Stimulated activated CD8-positive, alpha-beta memory T cell treated with anti-CD3 and anti-CD28 coated beads, Interleukin-15, amount 100 ng/mL, for 24 hours (primary cell): ENCODE data around the gene SSNA1.
A peak's percentile ranks its signal among the peaks of the same experiment; 100 is the strongest.

Experiments used
- DNase-seq: peaks from one replicate; pipeline ENCODE4 v3.0.0-alpha.2; 2020; ENCODE audit warnings: low read depth

SSNA1 gene

GRCh38 chr9:137152844-137153405 lies 35.6 kb upstream of the SSNA1 start:
- DNase-seq, result no peak

DNA sequence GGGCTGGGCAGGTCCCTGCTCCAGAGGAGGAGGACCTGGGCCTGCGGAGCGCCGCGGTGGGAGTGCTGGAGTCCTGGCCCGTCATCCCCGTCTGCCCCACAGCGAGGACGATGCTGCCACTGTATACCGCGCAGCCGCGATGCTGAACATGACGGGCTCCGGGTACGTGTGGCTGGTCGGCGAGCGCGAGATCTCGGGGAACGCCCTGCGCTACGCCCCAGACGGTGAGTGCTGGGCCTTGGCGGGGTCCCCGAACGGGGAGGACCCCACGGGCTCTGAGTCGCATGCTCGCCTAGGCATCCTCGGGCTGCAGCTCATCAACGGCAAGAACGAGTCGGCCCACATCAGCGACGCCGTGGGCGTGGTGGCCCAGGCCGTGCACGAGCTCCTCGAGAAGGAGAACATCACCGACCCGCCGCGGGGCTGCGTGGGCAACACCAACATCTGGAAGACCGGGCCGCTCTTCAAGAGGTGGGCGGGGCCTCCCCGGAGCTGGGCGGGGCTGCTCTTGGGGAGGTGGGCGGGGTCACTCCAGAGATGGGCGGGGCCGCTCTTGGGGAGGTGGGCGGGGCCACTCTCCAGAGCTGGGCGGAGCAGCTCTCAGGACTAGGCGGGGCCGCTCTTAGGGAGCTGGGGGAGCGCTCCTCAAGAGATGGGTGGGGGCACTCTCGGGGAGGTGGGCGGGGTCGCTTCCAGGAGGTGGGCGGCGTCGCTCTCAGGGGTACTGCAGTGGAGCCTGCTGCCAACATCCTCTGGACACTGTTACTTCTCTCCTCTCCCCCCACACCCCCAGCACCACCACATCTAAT lies 31.7 kb upstream of the SSNA1 start:
- DNase-seq, result peak; percentile 43

DNA sequence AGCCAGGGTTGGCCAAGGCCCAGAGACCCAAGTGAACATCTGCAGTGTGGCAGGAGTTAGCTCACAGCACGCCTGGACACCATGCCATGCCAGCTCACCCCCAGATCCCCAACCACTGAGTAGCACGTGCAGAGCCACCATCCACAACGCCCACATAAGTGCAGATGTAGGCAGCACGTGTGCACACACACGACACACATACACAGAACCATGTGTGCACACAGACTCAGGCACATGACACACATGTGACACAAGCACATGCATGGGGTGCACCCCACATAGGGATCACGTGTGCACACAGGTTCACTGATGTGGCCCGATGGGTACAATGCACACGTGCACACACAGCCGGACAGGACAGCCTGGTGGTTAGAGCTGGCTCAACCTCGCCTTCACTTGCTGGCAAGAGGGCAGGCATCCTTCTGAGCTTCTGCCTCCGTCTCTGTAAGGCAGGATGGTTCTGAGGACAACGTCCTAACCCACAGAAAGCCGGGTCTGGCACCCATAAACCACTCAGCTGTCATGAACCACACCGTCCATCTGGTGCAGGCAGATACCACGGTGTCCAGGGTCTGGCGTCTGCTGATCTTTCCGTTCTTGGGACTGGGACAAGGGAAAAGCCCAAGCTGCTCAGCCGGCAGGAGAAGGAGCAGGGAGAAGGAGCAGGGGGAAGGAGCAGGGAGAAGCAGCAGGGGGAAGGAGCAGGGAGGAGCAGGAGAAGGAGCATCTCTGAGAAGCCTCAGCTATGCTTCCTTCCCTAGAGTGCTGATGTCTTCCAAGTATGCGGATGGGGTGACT lies 30.7 kb upstream of the SSNA1 start:
- DNase-seq, result no peak

DNA sequence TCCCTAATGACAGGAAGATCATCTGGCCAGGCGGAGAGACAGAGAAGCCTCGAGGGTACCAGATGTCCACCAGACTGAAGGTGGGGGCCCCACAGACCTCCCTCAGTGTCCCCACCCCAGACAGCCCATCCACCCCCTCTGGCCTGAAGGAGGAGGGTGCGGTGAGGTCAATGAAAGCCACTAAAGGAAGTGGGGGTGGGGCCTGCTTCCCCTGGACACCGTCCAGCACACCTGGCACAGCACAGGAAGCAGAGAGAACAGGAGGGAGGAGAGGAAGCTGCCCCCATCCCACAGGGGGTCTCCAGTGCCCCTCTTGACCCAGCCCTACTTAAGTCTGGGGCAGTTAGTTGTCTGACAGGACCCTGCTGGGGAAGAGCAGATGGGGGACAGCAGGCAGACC lies 29.9 kb upstream of the SSNA1 start:
- DNase-seq, result no peak

DNA sequence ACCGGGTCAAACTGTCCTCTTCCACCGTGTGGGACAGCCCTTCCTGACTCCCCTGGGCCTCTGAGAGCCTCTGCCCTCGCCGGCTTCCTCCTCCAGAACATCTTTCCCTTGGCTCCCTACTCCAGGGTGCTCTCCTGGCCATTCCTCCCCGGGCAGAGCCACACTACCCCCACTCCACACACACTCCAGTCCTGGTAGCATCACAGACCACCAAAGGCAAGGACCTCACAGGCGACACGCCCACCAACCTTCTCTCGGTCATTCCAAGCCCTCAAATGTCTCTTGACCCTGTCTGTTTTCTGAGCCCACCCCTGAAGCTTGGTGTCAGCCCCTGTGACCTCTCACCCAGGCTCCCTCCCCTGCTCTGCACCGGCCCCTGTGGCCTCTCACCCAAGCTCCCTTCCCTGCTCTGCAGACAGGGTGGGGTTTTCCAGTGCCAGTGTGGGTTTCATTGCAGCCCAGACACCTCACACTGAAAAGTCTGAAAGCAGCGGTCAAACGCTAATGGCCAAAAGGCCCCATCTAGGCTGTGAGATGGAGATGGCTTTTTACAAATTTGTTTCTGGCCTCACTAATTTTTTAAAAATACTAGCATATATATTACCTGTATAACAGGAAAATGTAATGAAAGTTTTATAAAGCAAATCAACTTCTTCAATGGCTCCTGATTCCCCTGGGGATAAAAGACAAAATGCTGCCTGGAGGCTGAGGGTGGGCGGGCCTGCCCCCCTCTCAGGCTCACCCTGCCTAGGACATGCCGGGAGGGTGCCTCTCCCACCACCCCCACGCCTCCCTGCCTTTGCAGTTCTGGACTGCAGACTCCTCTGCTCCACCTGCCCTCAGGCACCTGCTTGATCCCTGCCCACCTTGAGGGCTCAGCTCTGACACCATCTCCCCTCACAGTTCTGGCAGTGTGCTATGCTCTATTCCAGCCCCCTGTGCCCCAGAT lies 29.1 kb upstream of the SSNA1 start:
- DNase-seq, result no peak

GRCh38 chr9:137160054-137160425 lies 28.4 kb upstream of the SSNA1 start:
- no peak for DNase-seq

- no peak for DNase-seq
Measured at GRCh38 chr9:137160716-137161557, 27.5 kb upstream of the SSNA1 start.

- DNase-seq, result no peak
Measured at GRCh38 chr9:137161558-137162486, 26.7 kb upstream of the SSNA1 start.

GRCh38 chr9:137162505-137163364 lies 25.7 kb upstream of the SSNA1 start:
- no peak for DNase-seq

GRCh38 chr9:137163365-137163715 lies 25.1 kb upstream of the SSNA1 start:
- DNase-seq, result no peak

DNA sequence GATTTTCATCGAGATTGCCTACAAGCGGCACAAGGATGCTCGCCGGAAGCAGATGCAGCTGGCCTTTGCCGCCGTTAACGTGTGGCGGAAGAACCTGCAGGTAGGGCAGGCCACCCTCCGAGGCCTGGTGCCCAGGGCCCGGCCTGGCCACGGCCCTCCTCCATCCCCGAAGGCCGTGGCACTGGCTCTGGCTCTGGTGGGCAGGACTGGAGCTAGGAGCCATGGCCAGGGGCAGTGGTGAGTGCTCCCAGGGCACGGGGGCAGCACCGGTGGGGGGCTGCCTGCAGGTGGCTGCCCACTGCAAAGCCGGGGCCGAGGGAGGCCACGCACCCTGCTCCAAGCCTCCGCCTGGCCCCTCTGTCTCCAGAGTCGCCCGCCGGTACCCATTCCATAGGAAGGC lies 24.7 kb upstream of the SSNA1 start:
- DNase-seq, result no peak

- DNase-seq, result no peak
Measured at GRCh38 chr9:137164370-137165249, 23.9 kb upstream of the SSNA1 start.

DNA sequence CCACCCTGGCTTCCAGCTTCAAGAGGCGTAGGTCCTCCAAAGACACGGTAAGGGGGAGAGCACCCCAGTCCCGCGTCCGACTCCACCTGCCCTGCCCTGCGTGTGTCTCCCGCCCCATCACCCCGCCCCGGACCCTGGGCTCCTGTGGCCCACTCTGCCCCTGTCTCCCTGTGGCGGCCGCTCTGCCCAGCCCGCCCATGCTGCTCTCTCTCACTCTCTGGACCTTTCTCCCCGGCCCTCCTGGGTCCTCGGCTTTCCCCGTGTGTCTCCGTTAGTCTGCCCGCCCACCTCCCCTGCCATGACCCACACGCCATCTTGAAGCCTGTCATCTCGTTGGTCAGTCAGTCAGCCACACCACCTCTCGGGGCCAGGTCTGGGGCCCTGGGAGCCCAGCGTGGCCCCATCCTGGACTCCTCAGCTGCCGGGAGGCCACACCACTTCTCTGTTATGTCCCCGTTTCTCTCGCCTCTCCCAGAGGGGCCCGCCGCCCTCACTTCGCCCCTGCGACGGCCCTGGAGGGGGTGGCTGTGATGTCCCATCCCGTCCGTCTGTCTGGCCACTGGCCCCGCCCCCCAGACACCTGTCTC lies 23.1 kb upstream of the SSNA1 start:
- DNase-seq, result no peak

DNA sequence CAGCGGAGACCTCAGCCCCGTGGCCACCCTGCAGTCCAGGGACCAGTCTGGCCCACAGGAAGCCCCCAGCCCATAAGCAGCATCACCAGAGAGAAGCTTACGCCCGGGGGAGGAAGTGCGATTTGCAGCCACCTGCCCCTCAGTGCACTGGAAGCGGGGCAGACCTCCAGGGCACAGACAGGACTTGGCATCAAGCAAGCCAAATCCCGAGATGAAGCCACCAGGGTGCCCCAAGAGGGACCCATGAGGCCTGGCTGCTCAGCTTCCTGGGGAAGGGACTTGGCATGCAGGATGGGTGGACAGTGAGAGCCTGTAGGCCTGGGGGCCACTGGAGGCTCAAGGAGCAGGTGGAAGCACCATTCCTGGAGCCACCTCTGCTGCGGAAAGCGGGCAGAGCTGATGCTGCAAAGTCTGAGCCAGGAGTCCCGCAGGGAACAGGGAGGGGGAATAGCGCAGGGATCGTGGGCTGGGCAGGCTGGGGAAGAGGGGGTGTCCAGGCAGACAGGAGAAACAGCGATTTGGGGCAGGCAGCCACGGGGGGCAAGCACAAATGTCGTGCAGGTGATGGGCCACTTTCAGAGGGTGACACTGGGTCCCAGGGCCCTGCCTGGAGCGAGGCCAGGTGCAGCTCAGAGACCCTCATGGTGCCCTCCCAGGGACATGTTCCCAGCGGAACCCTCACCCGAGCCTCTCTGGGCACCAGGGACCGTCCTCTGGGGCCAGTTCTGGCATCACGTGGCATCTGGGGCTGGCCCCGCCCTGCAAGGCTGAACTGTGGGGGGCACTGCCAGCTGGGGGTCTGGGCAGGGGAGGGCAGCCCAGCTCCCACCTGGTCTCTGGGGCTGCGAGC lies 21.9 kb upstream of the SSNA1 start:
- no peak for DNase-seq

DNA sequence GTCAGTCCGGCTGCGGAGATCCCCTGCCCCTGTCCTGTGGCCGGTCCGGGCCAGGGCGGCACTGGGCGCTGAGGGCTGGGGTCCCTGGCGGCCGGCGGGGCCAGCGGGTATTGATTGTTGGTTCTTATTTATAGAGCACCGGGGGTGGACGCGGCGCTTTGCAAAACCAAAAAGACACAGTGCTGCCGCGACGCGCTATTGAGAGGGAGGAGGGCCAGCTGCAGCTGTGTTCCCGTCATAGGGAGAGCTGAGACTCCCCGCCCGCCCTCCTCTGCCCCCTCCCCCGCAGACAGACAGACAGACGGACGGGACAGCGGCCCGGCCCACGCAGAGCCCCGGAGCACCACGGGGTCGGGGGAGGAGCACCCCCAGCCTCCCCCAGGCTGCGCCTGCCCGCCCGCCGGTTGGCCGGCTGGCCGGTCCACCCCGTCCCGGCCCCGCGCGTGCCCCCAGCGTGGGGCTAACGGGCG lies 21.2 kb upstream of the SSNA1 start:
- DNase-seq, result no peak

- no peak for DNase-seq
Measured at GRCh38 chr9:137167747-137168572, 20.5 kb upstream of the SSNA1 start.
